GM19035 (cell line): ENCODE results near the gene ARMH3.

Experiments used
- ATAC-seq: cut with Tn5 transposase; IDR thresholded peaks from one replicate; pipeline ENCODE4 v1.9.1; 2021; ENCODE audit not compliant: unreplicated experiment

ARMH3 gene

DNA sequence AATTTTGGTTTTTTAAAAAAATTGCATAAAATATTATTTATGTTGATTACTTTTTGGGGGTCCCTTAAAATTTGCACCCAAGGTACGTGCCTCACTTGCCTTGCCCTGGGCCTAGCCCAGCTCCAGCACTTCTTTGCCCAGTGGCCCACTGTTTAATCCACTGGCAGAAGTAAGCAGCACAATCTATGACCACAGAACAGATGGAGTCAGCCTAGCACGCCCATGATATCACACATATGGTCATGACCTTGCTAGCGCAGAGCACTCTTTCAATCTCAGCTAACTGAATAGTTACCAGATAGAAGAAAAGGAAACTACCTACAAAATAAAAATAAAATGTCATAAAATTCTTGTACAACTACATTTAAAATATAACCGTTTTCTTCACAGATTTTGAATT is 243.4 kb downstream of the ARMH3 start:
- ATAC-seq: no peak

- ATAC-seq: no peak
Measured at GRCh38 chr10:101807158-101807557, 248.8 kb downstream of the ARMH3 start.

DNA sequence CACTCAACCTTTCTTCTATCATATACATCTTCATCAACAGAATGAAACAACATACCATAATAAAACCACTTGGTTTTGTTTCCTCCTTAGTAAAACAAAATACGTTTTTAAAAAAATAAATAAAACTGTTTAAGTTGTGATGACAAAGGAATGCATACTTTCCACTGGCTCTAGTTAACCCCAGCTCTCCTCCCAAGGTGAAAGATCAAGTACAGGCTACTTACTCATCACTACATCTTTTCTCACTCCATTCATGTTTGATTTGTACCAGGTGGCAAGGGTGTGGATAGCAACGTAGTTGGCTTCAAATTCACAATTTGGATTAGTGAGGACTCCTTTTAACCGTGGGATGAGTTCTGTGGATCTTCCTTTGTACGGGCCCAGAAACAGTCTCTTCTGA is 252.5 kb downstream of the ARMH3 start:
- no peak for ATAC-seq

- ATAC-seq: no peak
Measured at GRCh38 chr10:101797403-101798059, 258.4 kb downstream of the ARMH3 start.
